K562 (cell line): ENCODE measurements around the gene ATF5. TPM values are rescaled to one million over a fixed set of nuclear protein-coding genes. Genes with fewer than 3 reads are reported as not detected.

Experiments
- HOXB6 ChIP-seq: fragments of 250-450 bp; sonication (Bioruptor Pico); IDR thresholded peaks from 2 replicates; pipeline ENCODE4 v1.5.1; 2022; ENCODE audit warnings: mild to moderate bottlenecking, borderline replicate concordance
- PHF21A ChIP-seq: fragments of 450-650 bp; IDR thresholded peaks from 2 replicates; pipeline ENCODE4 v1.6.1; 2017; ENCODE audit warnings: low read depth, borderline replicate concordance
- PHTF2 ChIP-seq: fragments of 250-450 bp; sonication (Bioruptor Pico); IDR thresholded peaks from 2 replicates; pipeline ENCODE4 v1.5.0; 2021; ENCODE audit warnings: mild to moderate bottlenecking
- POLR2H ChIP-seq: IDR thresholded peaks from 2 replicates; pipeline ENCODE4 v1.6.1; 2016; ENCODE audit warnings: missing genetic modification characterization, low read depth, mild to moderate bottlenecking, control low read depth, missing compliant biosample characterization, moderate library complexity
- PRDM10 ChIP-seq: fragments of 450-650 bp; IDR thresholded peaks from 2 replicates; pipeline ENCODE4 v1.6.1; 2018; ENCODE audit not compliant: partially characterized antibody
- SMAD4 ChIP-seq: fragments of 250-450 bp; sonication (Bioruptor Pico); conservative IDR thresholded peaks from 2 replicates; pipeline ENCODE4 v1.8.0; 2021; ENCODE audit warnings: inconsistent platforms, mild to moderate bottlenecking, moderate library complexity
- UBTF ChIP-seq, 2 experiments: IDR thresholded peaks; 2 replicates each; pipeline ENCODE4 v1.6.1; 2012; ENCODE audit warnings: improper control_type of control experiment in 2 of 2, low read depth in 2 of 2, low read length in 2 of 2, borderline replicate concordance in 1 of 2
- USF2 ChIP-seq: sonication (generic); formaldehyde crosslinking; IDR thresholded peaks from 2 replicates; pipeline ENCODE4 v1.5.0; 2020; ENCODE audit warnings: missing genetic modification reagents
- XRCC3 ChIP-seq: fragments of 450-650 bp; IDR thresholded peaks from 2 replicates; pipeline ENCODE4 v1.6.1; 2017; ENCODE audit warnings: mild to moderate bottlenecking, moderate library complexity
- ZBED1 ChIP-seq: IDR thresholded peaks from 2 replicates; pipeline ENCODE4 v1.6.1; 2014
- ZNF347 ChIP-seq: fragments of 450-650 bp; formaldehyde crosslinking; IDR thresholded peaks from 2 replicates; pipeline ENCODE4 v1.4.0; 2020; ENCODE audit warnings: low read depth, mild to moderate bottlenecking, moderate library complexity
- ZNF407 ChIP-seq: fragments of 450-650 bp; IDR thresholded peaks from 2 replicates; pipeline ENCODE4 v1.6.1; 2016; ENCODE audit warnings: low read depth
- polyA plus RNA-seq, 8 experiments: library from polyadenylated mRNA; depleted of rRNA in 4 of 8; stranded (reverse) in 5 of 8; unstranded in 3 of 8; fragments of >200 nt; fragmentation: Nextera tagmentation in 2 of 8; fragmentation: Illumina TruSeq in 1 of 8; extraction: Ambion mirVana in 2 of 8; extraction: Trizol in 1 of 8; gene quantifications; 2 replicates each; pipeline versions ENCODE4 v1.2.1 to v1.2.3, GENCODE V29; 2011 to 2014; ENCODE audit warnings: inconsistent platforms in 1 of 8, missing spikeins in 1 of 8
- total RNA-seq, 7 experiments: library from RNA; depleted of rRNA in 6 of 7; stranded (reverse); fragments of >200 nt in 6 of 7; fragmentation: Illumina TruSeq in 2 of 7; extraction: Trizol in 2 of 7; gene quantifications; 2 replicates each; pipeline versions ENCODE4 v1.2.1 to v1.2.3, GENCODE V29; 2011 to 2021; ENCODE audit warnings: low replicate concordance in 1 of 7

ATF5 gene
- total and polyA plus RNA-seq, 9 of the 15 experiments (the other 6 are each of a cell fraction or from before 2014, with no cell fraction given): 3.0 to 57.6 (median 11.1) TPM

- TF ChIP-seq ZNF407: no peak
- peak; percentile 91 for TF ChIP-seq SMAD4 (CRISPR knock-in tag)
- no peak for TF ChIP-seq POLR2H (tag)
- no peak for TF ChIP-seq HOXB6 (CRISPR knock-in tag)
- TF ChIP-seq USF2 (CRISPR knock-in tag): peak; percentile 75
- TF ChIP-seq UBTF (IDR thresholded peaks at IDR 0.05; ENCODE audit: borderline replicate concordance in 1 of 2, low read depth in 2 of 2, low read length in 2 of 2): peak in 1 of 2 experiments; percentile 81; a peak in 1 of 4 replicates
- peak; percentile 70; the same call in 1 of the 2 replicates for TF ChIP-seq ZBED1
- TF ChIP-seq XRCC3: no peak
- peak; percentile 29; the same call in 1 of the 2 replicates for TF ChIP-seq PHF21A
- TF ChIP-seq PHTF2 (CRISPR knock-in tag): no peak
- no peak for TF ChIP-seq ZNF347 (CRISPR knock-in tag)
- TF ChIP-seq PRDM10: peak; percentile 56
Observed at GRCh38 chr19:49889687-49890348, 39.2 kb upstream of the ATF5 start (continued).
